GM23248 (cell line): ENCODE data around the gene MOK. TPM values are rescaled to one million over a fixed set of nuclear protein-coding genes. Genes with fewer than 3 reads are reported as not detected.

Experiments used
- DNase-seq: peaks from one replicate; pipeline ENCODE4 v3.0.0-alpha.2; 2015
- H2AFZ ChIP-seq: fragments of 200-600 bp; sonication (generic); 2 replicates; pipeline ENCODE4 v1.6.1; 2016; ENCODE audit warnings: antibody characterized with exemption
- H3F3A ChIP-seq: fragments of 200-600 bp; sonication (generic); 2 replicates; pipeline ENCODE4 v1.6.1; 2016; ENCODE audit warnings: mild to moderate bottlenecking, antibody characterized with exemption, mixed run types; ENCODE audit not compliant: insufficient read depth
- H3K27ac ChIP-seq: fragments of 200-600 bp; sonication (generic); 2 replicates; pipeline ENCODE4 v1.5.1; 2016; ENCODE audit warnings: mild to moderate bottlenecking
- H3K27me3 ChIP-seq: fragments of 200-600 bp; sonication (generic); replicated peaks from 2 replicates; pipeline ENCODE4 v1.6.1; 2016; ENCODE audit warnings: mild to moderate bottlenecking; ENCODE audit not compliant: insufficient read depth
- H3K36me3 ChIP-seq: fragments of 200-600 bp; sonication (generic); 2 replicates; pipeline ENCODE4 v1.6.1; 2016; ENCODE audit warnings: low read depth, mild to moderate bottlenecking
- H3K4me1 ChIP-seq: fragments of 200-600 bp; sonication (generic); 2 replicates; pipeline ENCODE4 v1.6.1; 2016; ENCODE audit warnings: mild to moderate bottlenecking; ENCODE audit not compliant: insufficient read depth
- H3K4me2 ChIP-seq: fragments of 200-600 bp; sonication (generic); one replicate; pipeline ENCODE4 v1.6.1; 2016; ENCODE audit warnings: mild to moderate bottlenecking; ENCODE audit not compliant: unreplicated experiment
- H3K4me3 ChIP-seq: fragments of 200-600 bp; sonication (generic); 2 replicates; pipeline ENCODE4 v1.5.1; 2016; ENCODE audit warnings: mild to moderate bottlenecking
- H3K79me2 ChIP-seq: fragments of 200-600 bp; sonication (generic); 2 replicates; pipeline ENCODE4 v1.6.1; 2016; ENCODE audit warnings: mild to moderate bottlenecking; ENCODE audit not compliant: insufficient read depth
- H3K9ac ChIP-seq: fragments of 200-600 bp; sonication (generic); 2 replicates; pipeline ENCODE4 v1.6.1; 2016; ENCODE audit warnings: mild to moderate bottlenecking
- H3K9me2 ChIP-seq: fragments of 200-600 bp; sonication (generic); 2 replicates; pipeline ENCODE4 v1.6.1; 2016; ENCODE audit warnings: mixed run types, mild to moderate bottlenecking, moderate library complexity; ENCODE audit not compliant: insufficient read depth
- H3K9me3 ChIP-seq: fragments of 200-600 bp; sonication (generic); one replicate; pipeline ENCODE4 v1.6.1; 2017; ENCODE audit warnings: low read depth
- H4K20me1 ChIP-seq: fragments of 200-600 bp; sonication (generic); 2 replicates; pipeline ENCODE4 v1.6.0; 2016; ENCODE audit not compliant: insufficient read depth
- EZH2 ChIP-seq: fragments of 200-600 bp; sonication (generic); IDR thresholded peaks from 2 replicates; pipeline ENCODE4 v1.6.1; 2018; ENCODE audit warnings: antibody characterized with exemption, mild to moderate bottlenecking; ENCODE audit not compliant: insufficient read depth, poor library complexity, severe bottlenecking
- EZH2phosphoT487 ChIP-seq: fragments of 200-600 bp; sonication (generic); IDR thresholded peaks from 2 replicates; pipeline ENCODE4 v1.6.1; 2018; ENCODE audit warnings: antibody characterized with exemption, moderate library complexity, mild to moderate bottlenecking, low read depth; ENCODE audit not compliant: insufficient read depth
- WGBS, 2 experiments: methylation state at CpG; one replicate each; pipeline ENCODE4 v1.1.6; 2015 to 2017; ENCODE audit warnings: low lambda C conversion rate in 2 of 2, low coverage in 1 of 2; ENCODE audit errors: missing lambda C conversion rate in 2 of 2; 5-methylcytosine and 5-hydroxymethylcytosine counted together
- in situ Hi-C: fragments of 300-500 bp; cut with MboI; formaldehyde crosslinking; loops from 2 replicates; pipeline ENCODE4 v1.15.0; 2020
- polyA plus RNA-seq: library from polyadenylated mRNA; unstranded; fragments of >200 nt; fragmentation: Nextera tagmentation; extraction: Ambion mirVana; gene quantifications from 2 replicates; pipeline ENCODE4 v1.2.1, GENCODE V29; 2016
- total RNA-seq: library from RNA; depleted of rRNA; stranded (reverse); fragments of >200 nt; shearing (Covaris generic); gene quantifications from 2 replicates; pipeline ENCODE4 v1.2.3, GENCODE V29; 2014

MOK gene
- total and polyA plus RNA-seq, 2 experiments from 2014 or later: 34.9 to 67.9 TPM

DNA sequence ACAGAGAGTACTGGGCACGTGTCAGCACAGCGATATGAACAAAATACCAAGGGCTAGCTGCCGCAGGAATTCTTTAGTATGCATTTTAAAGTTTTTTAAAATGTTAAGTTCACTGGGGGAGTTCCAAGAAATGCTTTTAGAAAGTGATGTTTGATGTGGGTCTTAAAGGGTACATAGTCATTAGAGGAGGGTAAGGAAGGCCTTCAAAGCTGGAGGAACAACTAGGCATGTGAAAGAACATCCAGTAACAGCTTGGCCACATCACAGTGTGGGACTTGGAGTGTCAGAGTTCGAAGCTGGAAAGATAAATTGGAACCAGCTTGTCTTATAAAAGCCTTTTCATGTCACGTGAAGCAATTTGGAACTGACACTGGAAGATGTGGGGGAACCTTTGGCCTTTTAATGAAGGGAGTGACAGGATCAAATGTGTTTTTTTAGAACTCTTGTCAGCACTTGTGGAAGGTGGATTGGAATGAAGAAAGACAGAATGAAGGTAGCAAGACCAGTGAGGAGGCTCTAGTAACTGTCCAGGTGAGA lies 107.6 kb downstream of the MOK start:
- Histone ChIP-seq H2AFZ (no peak overlapping the region), H3K4me2 (no peak overlapping the region), H3K79me2 (peaks cover 87% of the 10 kb centered on the region), H3K4me1 (no peaks in the 10 kb centered on the region), H3K36me3 (peaks cover 13% of the 10 kb centered on the region; the same call in 1 of the 2 replicates), H3K9ac (no peak overlapping the region), H3K9me2 (no peaks in the 10 kb centered on the region), H3F3A (no peaks in the 10 kb centered on the region), H4K20me1 (no peaks in the 10 kb centered on the region; the same call in 1 of the 2 replicates), H3K27ac (no peak overlapping the region), H3K9me3 (no peaks in the 10 kb centered on the region), H3K27me3 (no peaks in the 10 kb centered on the region), H3K4me3 (no peak overlapping the region)
- WGBS, 2 experiments: 69 to 74% methylated on average over 5 of the region's 5 CpGs
- in situ Hi-C loops: no loop called here
- DNase-seq: no peak
- TF ChIP-seq EZH2phosphoT487: no peak
- no peak for TF ChIP-seq EZH2

GRCh38 chr14:102196902-102197230 lies 108.1 kb downstream of the MOK start:
- in situ Hi-C loops: no loop called here
- Histone ChIP-seq H3K4me3 (no peak overlapping the region), H3K36me3 (peaks cover 13% of the 10 kb centered on the region; the same call in 1 of the 2 replicates), H3K27ac (no peak overlapping the region), H3K27me3 (no peaks in the 10 kb centered on the region), H3K79me2 (peaks cover 87% of the 10 kb centered on the region), H3K9ac (no peak overlapping the region), H2AFZ (no peak overlapping the region), H3K4me1 (no peaks in the 10 kb centered on the region), H3K9me2 (no peaks in the 10 kb centered on the region), H3F3A (no peaks in the 10 kb centered on the region), H3K4me2 (no peak overlapping the region), H3K9me3 (no peaks in the 10 kb centered on the region), H4K20me1 (no peaks in the 10 kb centered on the region; the same call in 1 of the 2 replicates)
- 86 to 88% methylated on average over 4 of the region's 4 CpGs for WGBS, 2 experiments
- TF ChIP-seq EZH2phosphoT487: no peak
- no peak for TF ChIP-seq EZH2
- DNase-seq: no peak

DNA sequence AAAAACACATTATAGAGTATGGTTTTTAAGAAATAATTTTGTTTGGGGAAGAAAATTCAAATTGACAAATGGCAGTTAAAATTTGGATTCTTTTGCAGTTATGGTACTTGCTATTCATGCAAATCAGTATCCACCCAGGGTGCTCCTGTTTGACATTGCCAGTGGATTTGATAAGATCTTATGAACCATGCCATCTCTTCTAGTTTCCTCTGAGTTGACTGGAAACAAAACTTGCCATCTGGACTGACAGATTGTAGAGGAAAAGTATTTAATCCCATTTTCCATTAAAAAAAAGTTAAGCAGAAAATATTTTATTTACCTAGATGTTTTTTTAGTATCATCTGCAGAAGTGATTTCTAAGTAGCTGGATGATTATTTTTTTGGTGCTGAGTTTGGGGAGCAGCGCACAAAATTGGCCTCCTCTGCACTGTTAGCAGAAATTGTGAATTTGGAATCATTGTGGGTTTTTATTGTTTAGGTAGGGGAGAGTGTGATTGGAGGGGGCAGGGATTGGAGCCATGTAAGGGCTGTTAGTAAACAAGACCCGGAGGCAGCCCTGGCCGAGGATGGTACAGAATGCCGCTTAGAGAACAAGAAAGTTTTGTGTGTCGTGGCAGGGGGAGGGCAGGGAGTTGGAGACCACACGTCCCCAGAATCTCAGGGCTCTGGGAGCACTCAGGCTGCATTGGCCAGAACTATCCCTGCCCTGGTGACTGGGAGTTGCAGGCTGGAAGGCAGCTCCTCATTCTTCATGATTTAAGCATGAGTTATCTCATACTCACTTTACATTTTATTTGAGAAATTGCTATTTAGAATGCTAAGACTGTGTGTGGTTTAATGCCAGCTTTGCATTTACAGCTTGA lies 108.7 kb downstream of the MOK start:
- in situ Hi-C loops: no loop called here

GRCh38 chr14:102195446-102195845 lies 109.5 kb downstream of the MOK start:
- H3K79me2 ChIP-seq: peaks cover 87% of the 10 kb centered on the region
- no peak overlapping the region for H3K27ac ChIP-seq
- H3K4me3 ChIP-seq: no peak overlapping the region
- no peaks in the 10 kb centered on the region for H3K27me3 ChIP-seq
- 100% methylated on average over 1 of the region's 1 CpG for WGBS, 2 experiments
- no peaks in the 10 kb centered on the region for H3K9me3 ChIP-seq
- DNase-seq: no peak
- H3K36me3 ChIP-seq: peaks cover 13% of the 10 kb centered on the region; the same call in 1 of the 2 replicates
- no peaks in the 10 kb centered on the region for H3K4me1 ChIP-seq
- in situ Hi-C loops: no loop called here
- no peak overlapping the region for H3K4me2 ChIP-seq
- no peak overlapping the region for H3K9ac ChIP-seq
- TF ChIP-seq EZH2: no peak
- no peak for TF ChIP-seq EZH2phosphoT487
- no peak overlapping the region for H2AFZ ChIP-seq
- no peaks in the 10 kb centered on the region for H3K9me2 ChIP-seq
- H3F3A ChIP-seq: no peaks in the 10 kb centered on the region
- H4K20me1 ChIP-seq: no peaks in the 10 kb centered on the region; the same call in 1 of the 2 replicates

More for the DNA sequence above, 108.7 kb downstream of the MOK start:
- Histone ChIP-seq H3K9ac (no peak overlapping the region), H3K27me3 (no peaks in the 10 kb centered on the region), H3K79me2 (peaks cover 87% of the 10 kb centered on the region), H3K4me2 (no peak overlapping the region), H2AFZ (no peak overlapping the region), H3K4me3 (no peak overlapping the region), H3K9me2 (no peaks in the 10 kb centered on the region), H3K9me3 (no peaks in the 10 kb centered on the region), H3F3A (no peaks in the 10 kb centered on the region), H3K4me1 (no peaks in the 10 kb centered on the region), H3K27ac (no peak overlapping the region), H4K20me1 (no peaks in the 10 kb centered on the region; the same call in 1 of the 2 replicates), H3K36me3 (peaks cover 13% of the 10 kb centered on the region; the same call in 1 of the 2 replicates)
- 97 to 98% methylated on average over 6 of the region's 6 CpGs for WGBS, 2 experiments
- DNase-seq: no peak
- no peak for TF ChIP-seq EZH2phosphoT487
